ENCODE data around the gene MEIOB. TPM values are rescaled to one million over a fixed set of nuclear protein-coding genes. Genes with fewer than 3 reads are reported as not detected.
A peak's percentile ranks its signal among the peaks of the same experiment; 100 is the strongest.

MEIOB gene
- polyA plus RNA-seq, 1 donor (not counting 4 experiments of a cell fraction or from before 2014, with no cell fraction given), result not detected

- FAIRE-seq (no peak), DNase-seq (ENCODE audit: low read depth, low spot score) (no peak)
- no peaks in the 10 kb centered on the region for H4K20me1 ChIP-seq (ENCODE audit: control insufficient read depth, extremely low read depth, insufficient read depth, low read length)
- H3K9ac ChIP-seq (ENCODE audit: control insufficient read depth, extremely low read depth, insufficient read depth, low read length), result no peak overlapping the region
- dilution Hi-C loops (cut with MboI; ENCODE audit: extremely low pct_ligation_motif_present, low sequenced_read_pairs), result no loop called here
- no peak overlapping the region for H3K4me2 ChIP-seq (ENCODE audit: control insufficient read depth, extremely low read depth, insufficient read depth, low read depth, low read length)
- peaks cover 79% of the 10 kb centered on the region for H3K27me3 ChIP-seq (ENCODE audit: control insufficient read depth, extremely low read depth, insufficient read depth, low read length)
- no peaks in the 10 kb centered on the region for H3K9me3 ChIP-seq (ENCODE audit: control insufficient read depth, low read depth, low read length)
- H3K27ac ChIP-seq (ENCODE audit: control insufficient read depth, insufficient read depth, low read length), result no peak overlapping the region
- H3K79me2 ChIP-seq (ENCODE audit: control insufficient read depth, insufficient read depth, low read length), result no peaks in the 10 kb centered on the region
- H3K4me1 ChIP-seq (ENCODE audit: control insufficient read depth, extremely low read depth, insufficient read depth, low read length), result no peaks in the 10 kb centered on the region
- TF ChIP-seq CTCF (optimal IDR thresholded peaks at IDR 0.05 in 1 of 3, IDR thresholded peaks at IDR 0.05 in 1 of 3, conservative IDR thresholded peaks at IDR 0.05 in 1 of 3; ENCODE audit: extremely low read depth in 1 of 3, insufficient read depth in 2 of 3, low read length in 3 of 3) (no peak), EZH2 (IDR thresholded peaks at IDR 0.05; ENCODE audit: low read length) (no peak)
- H3K4me3 ChIP-seq (ENCODE audit: control insufficient read depth in 2 of 3, extremely low read depth in 1 of 3, insufficient read depth in 2 of 3, low read depth in 1 of 3, low read length in 3 of 3), result no peak overlapping the region
- no peak overlapping the region for H2AFZ ChIP-seq (ENCODE audit: control insufficient read depth, low read length)
- H3K9me1 ChIP-seq (ENCODE audit: control insufficient read depth, extremely low read depth, insufficient read depth, low read length), result no peaks in the 10 kb centered on the region
- no peaks in the 10 kb centered on the region for H3K36me3 ChIP-seq (ENCODE audit: control insufficient read depth in 2 of 2, extremely low read depth in 1 of 2, insufficient read depth in 2 of 2, low read length in 2 of 2)
These were observed 47.5 kb upstream of the MEIOB start for GRCh38 chr16:1919327-1919998.

DNA sequence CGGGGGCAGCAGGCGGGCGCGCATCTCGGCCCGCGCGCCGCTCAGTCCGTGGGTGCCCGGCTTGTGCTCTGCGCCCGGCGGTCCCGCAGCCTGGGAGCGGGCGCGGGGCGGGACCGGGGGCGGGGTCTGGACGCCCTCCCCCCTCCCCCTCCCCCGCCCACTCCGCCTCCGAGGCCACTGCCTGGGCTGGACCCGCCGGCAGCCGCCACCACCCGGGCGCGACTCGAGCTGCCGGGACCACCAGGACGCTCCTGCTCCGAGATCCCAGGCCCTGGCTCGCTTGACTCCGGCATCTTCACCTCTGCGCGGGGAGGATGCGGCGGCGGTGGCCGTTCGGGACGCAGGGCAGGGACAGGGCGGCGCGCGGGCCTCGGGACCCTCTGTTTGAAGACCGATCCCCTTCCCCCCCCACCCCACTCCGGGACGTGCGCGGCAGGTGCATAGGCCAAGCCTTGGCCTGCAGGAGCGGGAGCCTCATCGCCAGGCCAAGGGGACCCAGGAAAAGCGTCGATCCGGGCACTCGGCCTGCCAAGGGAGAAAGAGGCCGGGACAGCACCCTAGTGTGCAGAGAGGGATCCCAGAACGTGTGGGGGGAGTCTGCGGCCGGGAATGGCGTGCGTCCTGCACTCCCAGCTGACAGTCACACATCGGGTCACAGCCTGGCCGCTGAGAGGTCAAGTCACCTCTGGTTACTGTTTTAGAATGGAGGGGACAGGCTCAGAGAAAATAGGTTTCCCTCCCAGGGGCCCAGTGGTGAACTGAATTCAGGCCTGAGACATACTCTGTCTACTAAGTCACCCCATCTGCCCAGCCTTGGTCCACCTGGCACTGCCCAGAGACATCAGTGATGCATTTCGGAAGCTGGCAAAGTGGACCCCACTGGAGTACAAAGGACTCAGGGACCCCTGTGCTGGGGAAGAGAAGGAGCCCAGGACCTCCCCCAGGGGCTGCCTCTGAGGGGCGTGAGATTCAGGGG is 46.7 kb upstream of the MEIOB start, which contains the start of gene HS3ST6:
Gene HS3ST6, minus strand, starts transcription at position 65 of the 976 bp plus-strand sequence. CDS start 92 bp downstream, outside the sequence.
- TF ChIP-seq EZH2 (IDR thresholded peaks at IDR 0.05; ENCODE audit: low read length), result peak; percentile 85
- TF ChIP-seq CTCF (optimal IDR thresholded peaks at IDR 0.05 in 1 of 3, IDR thresholded peaks at IDR 0.05 in 1 of 3, conservative IDR thresholded peaks at IDR 0.05 in 1 of 3; ENCODE audit: extremely low read depth in 1 of 3, insufficient read depth in 2 of 3, low read length in 3 of 3), result no peak
- H2AFZ ChIP-seq (ENCODE audit: control insufficient read depth, low read length), result no peak within 1 kb of the TSS
- no peaks in the 10 kb centered on the region for H3K79me2 ChIP-seq (ENCODE audit: control insufficient read depth, insufficient read depth, low read length)
- no peak for DNase-seq (ENCODE audit: low read depth, low spot score)
- H3K27ac ChIP-seq (ENCODE audit: control insufficient read depth, insufficient read depth, low read length), result no peak within 1 kb of the TSS
- H3K9me1 ChIP-seq (ENCODE audit: control insufficient read depth, extremely low read depth, insufficient read depth, low read length), result no peaks in the 10 kb centered on the region
- H3K4me2 ChIP-seq (ENCODE audit: control insufficient read depth, extremely low read depth, insufficient read depth, low read depth, low read length), result no peak within 1 kb of the TSS
- H3K9ac ChIP-seq (ENCODE audit: control insufficient read depth, extremely low read depth, insufficient read depth, low read length), result no peak within 1 kb of the TSS
- no peaks in the 10 kb centered on the region for H3K9me3 ChIP-seq (ENCODE audit: control insufficient read depth, low read depth, low read length)
- H4K20me1 ChIP-seq (ENCODE audit: control insufficient read depth, extremely low read depth, insufficient read depth, low read length), result no peaks in the 10 kb centered on the region
- dilution Hi-C loops (cut with MboI; ENCODE audit: extremely low pct_ligation_motif_present, low sequenced_read_pairs), result no loop called here
- H3K27me3 ChIP-seq (ENCODE audit: control insufficient read depth, extremely low read depth, insufficient read depth, low read length), result peaks cover 80% of the 10 kb centered on the region
- no peak within 1 kb of the TSS for H3K4me3 ChIP-seq (ENCODE audit: control insufficient read depth in 2 of 3, extremely low read depth in 1 of 3, insufficient read depth in 2 of 3, low read depth in 1 of 3, low read length in 3 of 3)
- FAIRE-seq, result no peak
- H3K36me3 ChIP-seq (ENCODE audit: control insufficient read depth in 2 of 2, extremely low read depth in 1 of 2, insufficient read depth in 2 of 2, low read length in 2 of 2), result no peaks in the 10 kb centered on the region
- H3K4me1 ChIP-seq (ENCODE audit: control insufficient read depth, extremely low read depth, insufficient read depth, low read length), result peaks cover 3% of the 10 kb centered on the region

All from keratinocyte (primary cell).